Thyroid gland (tissue), 4 donors: Measurements from ENCODE around the gene HHAT. TPM values are rescaled to one million over a fixed set of nuclear protein-coding genes. Genes with fewer than 3 reads are reported as not detected.

Experiments used
- DNase-seq, 2 donors: peaks; one replicate each; pipeline ENCODE4 v3.0.0-alpha.2; 2019
- H3K27ac ChIP-seq, 3 donors: fragments of 200-600 bp; sonication (generic); 1 replicate in 2 of 3; 2 replicates in 1 of 3; pipeline ENCODE4 v1.5.1; 2016 to 2019; ENCODE audit warnings: mild to moderate bottlenecking in 1 of 3, moderate library complexity in 1 of 3
- H3K27me3 ChIP-seq: fragments of 200-600 bp; sonication (generic); one replicate; pipeline ENCODE4 v1.5.1; 2019
- H3K36me3 ChIP-seq, 2 donors: fragments of 200-600 bp; sonication (generic); one replicate each; pipeline ENCODE4 v1.5.1; 2016 to 2019
- H3K4me1 ChIP-seq, 2 donors: fragments of 200-600 bp; sonication (generic); one replicate each; pipeline ENCODE4 v1.5.1; 2017 to 2019
- H3K4me3 ChIP-seq, 3 donors: fragments of 200-600 bp; sonication (generic); replicated peaks in 1 of 3; 1 replicate in 2 of 3; 2 replicates in 1 of 3; pipeline ENCODE4 v1.5.1; 2016; ENCODE audit warnings: mild to moderate bottlenecking in 1 of 3
- H3K9me3 ChIP-seq: fragments of 200-600 bp; sonication (generic); one replicate; pipeline ENCODE4 v1.5.1; 2017
- POLR2A ChIP-seq, 2 donors: fragments of 450-650 bp; IDR thresholded peaks; one replicate each; pipeline ENCODE4 v1.6.1; 2017; ENCODE audit warnings: antibody characterized with exemption in 2 of 2, mild to moderate bottlenecking in 2 of 2, moderate library complexity in 1 of 2
- WGBS, 2 donors: methylation state at CpG; one replicate each; pipeline ENCODE4 v1.1.5; 2017; 5-methylcytosine and 5-hydroxymethylcytosine counted together
- intact Hi-C: fragments of 100-400 bp; cut with DNase I; formaldehyde crosslinking; loops from one replicate; pipeline ENCODE4 v1.15.1; 2023
- total RNA-seq, 4 donors: library from RNA; depleted of rRNA; stranded (reverse); fragments of >200 nt; gene quantifications; one replicate each; pipeline ENCODE4 v1.2.3, GENCODE V29; 2016
- TF ChIP-seq, protein P1 (sequence below), 6 experiments: fragments of 200-600 bp in 3 of 6; fragments of 450-650 bp in 3 of 6; sonication (generic) in 3 of 6; IDR thresholded peaks; one replicate each; pipeline ENCODE4 v1.5.1; 2016 to 2019; ENCODE audit warnings: antibody characterized with exemption in 6 of 6, mild to moderate bottlenecking in 2 of 6, inconsistent platforms in 1 of 6, moderate library complexity in 1 of 6

HHAT gene
- total RNA-seq, 4 donors from 2014 or later: 7.9 to 15.9 (median 10.5) TPM

DNA sequence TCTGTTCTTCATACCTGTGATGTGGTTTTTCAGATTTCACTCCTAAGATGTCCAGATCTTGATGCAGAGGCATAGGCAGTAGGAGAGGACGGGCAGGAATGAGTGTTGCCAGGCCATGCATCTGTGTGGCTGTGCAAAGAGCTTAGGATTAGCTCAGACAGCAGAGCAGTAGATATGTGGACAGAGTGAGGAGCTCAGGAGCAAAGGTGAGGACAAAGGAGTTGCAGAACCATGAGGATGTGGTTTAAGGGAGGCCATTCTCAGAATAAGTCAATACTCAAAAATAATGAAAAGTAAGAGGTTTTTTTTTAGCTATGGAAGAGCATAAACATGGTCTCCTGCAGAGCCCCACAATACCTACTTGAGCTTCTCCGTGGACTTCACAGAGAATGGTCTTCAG, 158.3 kb downstream of the HHAT start:
- intact Hi-C loops: no loop called here
- Histone ChIP-seq H3K36me3 (no peaks in the 10 kb centered on the region), H3K27me3 (no peaks in the 10 kb centered on the region), H3K4me1 (no peaks in the 10 kb centered on the region), H3K27ac (no peak overlapping the region), H3K9me3 (no peaks in the 10 kb centered on the region), H3K4me3 (no peak overlapping the region)
- 81 to 86% methylated on average over 2 of the region's 2 CpGs for WGBS, 2 donors
- DNase-seq: no peak
- TF ChIP-seq, protein P1, sequence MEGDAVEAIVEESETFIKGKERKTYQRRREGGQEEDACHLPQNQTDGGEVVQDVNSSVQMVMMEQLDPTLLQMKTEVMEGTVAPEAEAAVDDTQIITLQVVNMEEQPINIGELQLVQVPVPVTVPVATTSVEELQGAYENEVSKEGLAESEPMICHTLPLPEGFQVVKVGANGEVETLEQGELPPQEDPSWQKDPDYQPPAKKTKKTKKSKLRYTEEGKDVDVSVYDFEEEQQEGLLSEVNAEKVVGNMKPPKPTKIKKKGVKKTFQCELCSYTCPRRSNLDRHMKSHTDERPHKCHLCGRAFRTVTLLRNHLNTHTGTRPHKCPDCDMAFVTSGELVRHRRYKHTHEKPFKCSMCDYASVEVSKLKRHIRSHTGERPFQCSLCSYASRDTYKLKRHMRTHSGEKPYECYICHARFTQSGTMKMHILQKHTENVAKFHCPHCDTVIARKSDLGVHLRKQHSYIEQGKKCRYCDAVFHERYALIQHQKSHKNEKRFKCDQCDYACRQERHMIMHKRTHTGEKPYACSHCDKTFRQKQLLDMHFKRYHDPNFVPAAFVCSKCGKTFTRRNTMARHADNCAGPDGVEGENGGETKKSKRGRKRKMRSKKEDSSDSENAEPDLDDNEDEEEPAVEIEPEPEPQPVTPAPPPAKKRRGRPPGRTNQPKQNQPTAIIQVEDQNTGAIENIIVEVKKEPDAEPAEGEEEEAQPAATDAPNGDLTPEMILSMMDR (IDR thresholded peaks at IDR 0.05): no peak
- no peak for TF ChIP-seq POLR2A (IDR thresholded peaks at IDR 0.05)

DNA sequence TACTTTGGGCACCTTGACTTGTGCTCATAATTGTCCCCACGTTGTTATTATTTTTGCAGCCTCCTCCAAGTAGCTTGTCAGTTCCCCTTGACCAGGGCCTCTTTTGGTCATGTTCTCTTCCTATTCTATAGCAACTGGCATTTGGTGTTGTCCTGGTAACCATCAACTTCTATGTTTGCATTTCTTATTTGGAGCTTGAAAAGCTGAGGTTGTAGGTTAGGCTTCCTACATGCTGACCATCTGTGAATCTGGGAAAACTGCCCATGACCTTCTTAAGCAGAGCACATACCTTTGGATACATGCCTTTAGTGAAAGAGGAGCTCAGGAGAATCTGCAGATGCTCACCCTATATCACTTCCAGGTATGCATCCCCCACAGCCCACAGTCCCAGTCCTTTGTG, 160.8 kb downstream of the HHAT start:
- H3K36me3 ChIP-seq: no peaks in the 10 kb centered on the region
- H3K27ac ChIP-seq: no peak overlapping the region
- 19 to 71% methylated on average over 1 of the region's 1 CpG for WGBS, 2 donors
- no peak overlapping the region for H3K4me3 ChIP-seq
- no peaks in the 10 kb centered on the region for H3K27me3 ChIP-seq
- intact Hi-C loops: no loop called here
- no peak for DNase-seq
- TF ChIP-seq, protein P1 (IDR thresholded peaks at IDR 0.05): no peak
- TF ChIP-seq POLR2A (IDR thresholded peaks at IDR 0.05): no peak
- H3K9me3 ChIP-seq: no peaks in the 10 kb centered on the region
- H3K4me1 ChIP-seq: no peaks in the 10 kb centered on the region

DNA sequence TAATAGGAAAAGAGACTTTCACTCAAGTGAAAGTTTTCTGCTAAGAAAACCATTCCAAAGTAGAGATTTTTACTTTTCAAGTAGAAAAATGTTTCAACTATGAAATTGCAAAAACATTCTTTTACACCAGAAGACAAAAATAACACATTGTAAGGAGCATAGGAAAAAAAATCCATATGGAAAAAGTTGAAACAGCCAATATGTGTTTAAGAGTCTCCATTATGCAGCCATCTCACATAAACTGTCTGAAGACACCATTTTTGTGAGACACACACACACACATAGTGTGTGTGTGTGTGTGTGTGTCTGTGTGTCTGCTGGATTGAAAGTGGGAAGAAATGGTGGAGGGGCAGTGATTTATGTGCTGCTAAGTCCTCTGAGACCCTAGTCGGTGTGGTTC, 162.1 kb downstream of the HHAT start:
- 69 to 74% methylated on average over 1 of the region's 1 CpG for WGBS, 2 donors
- DNase-seq: no peak
- TF ChIP-seq, protein P1 (IDR thresholded peaks at IDR 0.05): no peak
- TF ChIP-seq POLR2A (IDR thresholded peaks at IDR 0.05): no peak
- intact Hi-C loops: no loop called here
- Histone ChIP-seq H3K36me3 (no peaks in the 10 kb centered on the region), H3K27me3 (no peaks in the 10 kb centered on the region), H3K9me3 (no peaks in the 10 kb centered on the region), H3K4me3 (no peak overlapping the region), H3K4me1 (no peaks in the 10 kb centered on the region), H3K27ac (no peak overlapping the region)

DNA sequence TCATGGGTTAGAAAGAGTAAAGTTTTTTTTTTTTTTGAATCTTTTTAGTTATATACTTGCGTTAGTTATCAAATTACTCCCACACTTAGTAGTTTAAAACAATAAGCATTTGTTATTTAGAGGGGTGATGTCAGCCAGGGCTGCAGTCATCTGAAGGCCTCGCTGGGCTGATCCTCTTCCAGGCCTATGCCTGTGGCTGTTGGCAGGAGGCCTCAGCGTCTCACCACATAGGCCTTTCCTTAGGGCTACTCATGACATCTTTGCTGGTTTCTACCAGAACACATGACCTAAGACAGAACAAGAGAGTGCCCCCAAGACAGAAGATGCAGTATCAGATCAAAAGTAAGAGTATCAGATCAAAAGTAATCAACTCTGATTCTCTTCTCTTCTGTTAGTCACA, 167.4 kb downstream of the HHAT start:
- no peak overlapping the region for H3K4me3 ChIP-seq
- intact Hi-C loops: no loop called here
- H3K4me1 ChIP-seq: no peaks in the 10 kb centered on the region
- no peaks in the 10 kb centered on the region for H3K36me3 ChIP-seq
- TF ChIP-seq, protein P1 (IDR thresholded peaks at IDR 0.05): no peak
- no peak for TF ChIP-seq POLR2A (IDR thresholded peaks at IDR 0.05)
- 82 to 89% methylated on average over 3 of the region's 3 CpGs for WGBS, 2 donors
- DNase-seq: no peak
- H3K27ac ChIP-seq: no peak overlapping the region
- no peaks in the 10 kb centered on the region for H3K27me3 ChIP-seq
- H3K9me3 ChIP-seq: no peaks in the 10 kb centered on the region

DNA sequence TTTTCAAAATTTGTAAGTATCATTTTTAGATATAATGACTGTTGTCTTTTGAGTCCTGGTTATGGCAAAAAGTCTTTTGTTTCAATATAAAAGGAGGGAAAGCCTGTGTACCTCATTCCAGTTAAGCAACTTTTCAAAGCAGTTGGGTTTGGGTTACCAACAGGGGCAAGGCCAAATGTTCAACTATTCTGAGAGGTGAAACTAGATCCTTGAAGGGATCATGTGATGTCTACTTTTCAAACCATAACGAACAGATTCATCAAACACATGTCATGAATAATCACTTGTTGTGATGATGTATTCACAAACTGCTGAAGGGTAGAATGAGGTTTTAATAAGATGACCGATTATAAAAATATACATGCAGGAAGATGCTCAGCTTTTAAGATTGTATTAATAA, 171.3 kb downstream of the HHAT start:
- intact Hi-C loops: no loop called here
- Histone ChIP-seq H3K9me3 (no peaks in the 10 kb centered on the region), H3K4me3 (no peak overlapping the region), H3K27me3 (no peaks in the 10 kb centered on the region), H3K36me3 (no peaks in the 10 kb centered on the region), H3K27ac (no peak overlapping the region), H3K4me1 (no peaks in the 10 kb centered on the region)
- WGBS, 2 donors: 87 to 89% methylated on average over 2 of the region's 2 CpGs
- no peak for DNase-seq
- no peak for TF ChIP-seq POLR2A (IDR thresholded peaks at IDR 0.05)
- TF ChIP-seq, protein P1 (IDR thresholded peaks at IDR 0.05): no peak
